WTC11 (cell line): ENCODE measurements around the gene ATP5F1D. TPM values are rescaled to one million over a fixed set of nuclear protein-coding genes. Genes with fewer than 3 reads are reported as not detected.
"Not testable (repeated sequence)": the region's sequence is repeated elsewhere in the genome, so short reads cannot be mapped to it uniquely, and the experiment has no call there.

Source experiments
- ATAC-seq: fragments of 200-7000 bp; cut with Tn5 transposase; 2 replicates; pipeline ENCODE4 v1.10.0; 2021; ENCODE audit warnings: mild to moderate bottlenecking, moderate library complexity
- CTCF ChIA-PET: fragments of 300-600 bp; sonication (Branson Sonifier 250); formaldehyde crosslinking; loops from one replicate; lab custom pipeline; 2021; ENCODE audit warnings: antibody characterized with exemption; lab: Charles Lee
- POLR2A ChIA-PET: fragments of 350-600 bp; sonication (Branson Sonifier 250); formaldehyde crosslinking; loops from one replicate; lab custom pipeline; 2021; ENCODE audit warnings: antibody characterized with exemption; lab: Charles Lee
- DNase-seq: peaks from one replicate; pipeline ENCODE4 v3.0.0; 2021; ENCODE audit warnings: low spot score
- H3K27ac Mint-ChIP-seq: 2 replicates; pipeline ENCODE4 v1.8.0; 2021; ENCODE audit warnings: mixed read lengths
- H3K27me3 Mint-ChIP-seq: 2 replicates; pipeline ENCODE4 v1.8.0; 2021; ENCODE audit warnings: low read depth, mild to moderate bottlenecking, moderate library complexity, mixed read lengths
- H3K36me3 Mint-ChIP-seq: 2 replicates; pipeline ENCODE4 v1.8.0; 2021; ENCODE audit warnings: mixed read lengths
- H3K4me1 Mint-ChIP-seq: 2 replicates; pipeline ENCODE4 v1.8.0; 2022; ENCODE audit warnings: mixed read lengths
- H3K4me3 Mint-ChIP-seq: 2 replicates; pipeline ENCODE4 v1.8.0; 2021; ENCODE audit warnings: mild to moderate bottlenecking, moderate library complexity, mixed read lengths
- H3K9me3 Mint-ChIP-seq: 2 replicates; pipeline ENCODE4 v1.8.0; 2021; ENCODE audit warnings: mixed read lengths
- ARID4B ChIP-seq: sonication (generic); formaldehyde crosslinking; IDR thresholded peaks from 2 replicates; pipeline ENCODE4 v1.8.0; 2023; ENCODE audit warnings: missing genetic modification reagents, mild to moderate bottlenecking, borderline replicate concordance
- ATF3 ChIP-seq: sonication (generic); formaldehyde crosslinking; conservative IDR thresholded peaks from 2 replicates; pipeline ENCODE4 v1.8.1; 2022; ENCODE audit warnings: mild to moderate bottlenecking, missing genetic modification reagents
- GABPB1 ChIP-seq: sonication (generic); formaldehyde crosslinking; IDR thresholded peaks from 2 replicates; pipeline ENCODE4 v1.8.1; 2023; ENCODE audit warnings: mild to moderate bottlenecking, missing genetic modification reagents
- MAX ChIP-seq: sonication (generic); formaldehyde crosslinking; IDR thresholded peaks from 2 replicates; pipeline ENCODE4 v1.8.0; 2022; ENCODE audit warnings: mild to moderate bottlenecking, missing genetic modification reagents
- RELA ChIP-seq: sonication (generic); formaldehyde crosslinking; IDR thresholded peaks from 2 replicates; pipeline ENCODE4 v1.8.1; 2022; ENCODE audit warnings: missing genetic modification reagents, mild to moderate bottlenecking, borderline replicate concordance
- ZNF121 ChIP-seq: sonication (generic); formaldehyde crosslinking; IDR thresholded peaks from 2 replicates; pipeline ENCODE4 v1.8.0; 2023; ENCODE audit warnings: missing genetic modification reagents
- ZNF423 ChIP-seq: fragments of 250-450 bp; sonication (Bioruptor Pico); IDR thresholded peaks from 2 replicates; pipeline ENCODE4 v2.1.2; 2022; ENCODE audit warnings: mild to moderate bottlenecking, moderate library complexity
- total RNA-seq: library from RNA; stranded (reverse); gene quantifications from 3 replicates; pipeline ENCODE4 v1.2.3, GENCODE V29; 2021

Gene ATP5F1D
- total RNA-seq, 1 experiment from 2014 or later = 277 TPM

DNA sequence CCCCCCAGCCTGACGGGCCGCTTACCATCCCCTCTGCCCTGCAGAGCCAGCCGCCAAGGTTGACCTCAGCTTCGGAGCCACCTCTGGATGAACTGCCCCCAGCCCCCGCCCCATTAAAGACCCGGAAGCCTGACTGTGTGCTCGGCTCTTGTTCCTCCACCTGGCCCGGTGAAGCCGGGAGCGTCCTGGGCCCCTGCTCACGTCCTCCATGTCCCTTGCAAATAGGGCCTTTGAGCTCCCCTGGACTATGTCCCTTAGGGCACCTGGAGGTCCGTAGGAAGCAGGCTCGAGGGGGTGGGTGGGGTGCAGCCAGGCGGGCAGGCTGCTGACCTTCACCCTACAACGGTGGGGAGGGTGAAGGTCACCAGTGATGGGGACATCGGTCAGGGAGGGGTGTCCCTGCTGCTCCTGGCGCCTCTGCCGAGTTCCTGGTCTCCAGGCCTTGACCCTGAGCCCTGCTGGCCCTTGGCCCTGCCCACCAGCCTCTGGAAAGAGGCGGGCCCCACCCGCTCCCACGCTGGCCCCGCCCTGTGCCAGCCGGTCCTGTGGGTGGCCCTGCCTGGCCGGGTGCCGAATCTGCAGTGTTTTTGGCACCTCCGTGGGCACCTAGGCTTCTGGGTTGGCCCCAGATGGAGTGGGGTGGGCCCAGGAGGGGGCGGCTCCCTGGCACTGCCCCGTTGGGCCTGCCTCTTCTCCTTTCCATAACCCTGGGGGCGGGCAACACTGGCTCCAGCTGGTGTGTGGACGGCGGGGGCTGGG is 3.3 kb downstream of the ATP5F1D start:
- no peaks in the 10 kb centered on the region for H3K9me3 Mint-ChIP-seq
- DNase-seq (no peak), ATAC-seq (no peak)
- ChIA-PET CTCF (interaction anchor here (0.5 to 9.7 kb wide), 78 partner anchors 8 to 995 kb away, joined by 3 to 648 read pairs (median 4); partner anchors contain the start of genes ARHGAP45, CIRBP, FAM174C and NDUFS7), POLR2A (interaction anchor here (0.5 to 3.4 kb wide), 11 partner anchors 8 to 779 kb away, joined by 3 to 37 read pairs (median 4); partner anchors contain the start of gene CIRBP)
- TF ChIP-seq GABPB1 (CRISPR knock-in tag) (peak; percentile 40; the same call in 1 of the 2 replicates), ATF3 (CRISPR knock-in tag) (no peak)
- peak overlapping the region; percentile 80; the same call in 1 of the 2 replicates for H3K27ac Mint-ChIP-seq
- no peaks in the 10 kb centered on the region for H3K36me3 Mint-ChIP-seq
- H3K4me3 Mint-ChIP-seq = no peak overlapping the region
- peaks cover 14% of the 10 kb centered on the region for H3K4me1 Mint-ChIP-seq
- H3K27me3 Mint-ChIP-seq = peaks cover 4% of the 10 kb centered on the region; the same call in 1 of the 2 replicates

- peaks cover 4% of the 10 kb centered on the region; the same call in 1 of the 2 replicates for H3K27me3 Mint-ChIP-seq
- CTCF ChIA-PET = interaction anchor here (0.6 to 9.7 kb wide), 6 partner anchors 16 to 261 kb away, joined by 3 to 648 read pairs (median 20); partner anchors contain the start of genes CIRBP, FAM174C and WDR18
- peak; percentile 40 for DNase-seq
- POLR2A ChIA-PET = interaction anchor here (3.3 to 3.4 kb wide), 2 partner anchors 20 to 24 kb away, joined by 37 read pairs; partner anchors contain the start of gene CIRBP
- H3K36me3 Mint-ChIP-seq = no peaks in the 10 kb centered on the region
- H3K4me1 Mint-ChIP-seq = peaks cover 14% of the 10 kb centered on the region
- H3K9me3 Mint-ChIP-seq = no peaks in the 10 kb centered on the region
- TF ChIP-seq ZNF423 (CRISPR knock-in tag) (0 out of 2 replicates have a peak, but pooled peaks have one; percentile 10), ZNF121 (CRISPR knock-in tag) (no peak)
- TF ChIP-seq, all 79 proteins: peak for 1
- no peak for ATAC-seq
- no peak overlapping the region for H3K27ac Mint-ChIP-seq
- no peak overlapping the region for H3K4me3 Mint-ChIP-seq
Observed at GRCh38 chr19:1245494-1246264, 4.1 kb downstream of the ATP5F1D start.

DNA sequence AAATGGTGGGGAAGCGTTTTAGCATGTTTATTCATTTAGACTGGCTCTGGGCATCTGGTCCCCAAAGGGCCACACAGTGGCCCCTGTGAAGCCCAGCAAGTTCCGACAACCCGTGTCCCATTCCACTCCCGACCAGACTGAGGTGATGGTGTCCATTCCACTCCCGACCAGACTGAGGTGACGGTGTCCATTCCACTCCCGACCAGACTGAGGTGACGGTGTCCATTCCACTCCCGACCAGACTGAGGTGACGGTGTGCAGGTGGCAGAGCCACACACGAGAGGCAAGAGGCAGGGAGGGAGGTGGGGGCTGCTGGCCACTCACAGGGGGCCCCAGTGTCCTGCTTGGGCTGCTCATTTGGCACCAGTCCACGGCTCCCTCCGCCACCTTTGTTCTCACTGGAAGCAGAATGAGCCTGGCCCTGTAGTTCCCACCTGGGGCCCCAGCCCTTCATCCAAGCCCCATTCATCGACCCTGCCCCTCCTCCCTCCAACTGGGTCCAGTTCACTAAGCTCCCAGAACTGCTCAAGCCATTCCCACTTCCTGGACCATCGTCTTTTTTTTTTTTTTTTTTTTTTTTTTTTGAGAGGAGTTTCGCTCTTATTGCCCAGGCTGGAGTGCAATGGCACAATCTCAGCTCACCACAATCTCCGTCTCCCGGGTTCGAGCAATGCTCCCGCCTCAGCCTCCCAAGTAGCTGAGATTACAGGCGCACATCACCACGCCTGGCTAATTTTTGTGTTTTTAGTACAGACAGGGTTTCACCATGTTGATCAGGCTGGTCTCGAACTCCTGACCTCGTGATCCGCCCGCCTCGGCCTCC is 4.9 kb downstream of the ATP5F1D start:
- ATAC-seq, H3K27ac Mint-ChIP-seq, H3K9me3 Mint-ChIP-seq, DNase-seq, H3K27me3 Mint-ChIP-seq, H3K36me3 Mint-ChIP-seq, H3K4me3 Mint-ChIP-seq: not testable (repeated sequence)
- peaks cover 11% of the 10 kb centered on the region for H3K4me1 Mint-ChIP-seq
- POLR2A ChIA-PET = interaction anchor here (0.6 to 3.4 kb wide), 4 partner anchors 13 to 649 kb away, joined by 4 to 37 read pairs (median 21); partner anchors contain the start of gene CIRBP
- CTCF ChIA-PET = interaction anchor here (0.6 to 9.7 kb wide), 3 partner anchors 16 to 384 kb away, joined by 4 to 648 read pairs (median 4); partner anchors contain the start of gene CIRBP

- CTCF ChIA-PET = interaction anchor here (1.5 to 9.7 kb wide), 2 partner anchors 14 to 21 kb away, joined by 3 to 648 read pairs; partner anchors contain the start of gene CIRBP
- POLR2A ChIA-PET = no interaction called here
- H3K27me3 Mint-ChIP-seq = no peaks in the 10 kb centered on the region
- no peak for DNase-seq
- ATAC-seq = no peak
- no peak; the same call in 1 of the 2 replicates for TF ChIP-seq ARID4B (CRISPR knock-in tag)
- 0 out of 2 replicates have a peak, but pooled peaks have one; percentile 18 for TF ChIP-seq MAX (CRISPR knock-in tag)
- TF ChIP-seq RELA (CRISPR knock-in tag) = no peak
- peaks cover 9% of the 10 kb centered on the region for H3K4me1 Mint-ChIP-seq
- peaks cover 5% of the 10 kb centered on the region; the same call in 1 of the 2 replicates for H3K36me3 Mint-ChIP-seq
- no peak overlapping the region for H3K4me3 Mint-ChIP-seq
- no peak overlapping the region for H3K27ac Mint-ChIP-seq
- no peaks in the 10 kb centered on the region for H3K9me3 Mint-ChIP-seq
Observed at GRCh38 chr19:1247748-1248138, 6.2 kb downstream of the ATP5F1D start.
